Liver (tissue), 3 donors: Measurements from ENCODE around the gene FRMD4A.

ENCODE experiments used
- EGR1 ChIP-seq, 2 donors: IDR thresholded peaks; 2 replicates each; pipeline ENCODE4 v1.6.1; 2016 to 2018; ENCODE audit warnings: antibody characterized with exemption in 2 of 2, low read depth in 2 of 2
- FOXA1 ChIP-seq: IDR thresholded peaks from 2 replicates; pipeline ENCODE4 v1.6.1; 2016; ENCODE audit warnings: antibody characterized with exemption
- HNF4A ChIP-seq, 2 donors: conservative IDR thresholded peaks; 2 replicates each; pipeline ENCODE4 v1.6.1; 2016; ENCODE audit warnings: antibody characterized with exemption in 2 of 2, mild to moderate bottlenecking in 2 of 2
- NR2F2 ChIP-seq: IDR thresholded peaks from 2 replicates; pipeline ENCODE4 v1.6.1; 2016; ENCODE audit warnings: antibody characterized with exemption
- RAD21 ChIP-seq, 2 donors: IDR thresholded peaks; 2 replicates each; pipeline ENCODE4 v1.6.1; 2016; ENCODE audit warnings: antibody characterized with exemption in 2 of 2, mild to moderate bottlenecking in 2 of 2
- SP1 ChIP-seq: IDR thresholded peaks from 2 replicates; pipeline ENCODE4 v1.6.1; 2018; ENCODE audit warnings: antibody characterized with exemption, mild to moderate bottlenecking
- TAF1 ChIP-seq: conservative IDR thresholded peaks from 2 replicates; pipeline ENCODE4 v1.6.1; 2016; ENCODE audit warnings: antibody characterized with exemption, mild to moderate bottlenecking
- YY1 ChIP-seq: IDR thresholded peaks from 2 replicates; pipeline ENCODE4 v1.6.1; 2016; ENCODE audit warnings: antibody characterized with exemption, mild to moderate bottlenecking
- TF ChIP-seq, protein P1 (sequence below): IDR thresholded peaks from 2 replicates; pipeline ENCODE4 v1.6.1; 2016; ENCODE audit warnings: antibody characterized with exemption
- TF ChIP-seq, protein P2 (sequence below): fragments of 150-350 bp; IDR thresholded peaks from 2 replicates; pipeline ENCODE4 v1.5.1; 2017; ENCODE audit warnings: improper control_type of control experiment, low read depth, low read length; ENCODE audit not compliant: missing input control
- TF ChIP-seq, protein P3 (sequence below): IDR thresholded peaks from 2 replicates; pipeline ENCODE4 v1.6.1; 2016; ENCODE audit warnings: antibody characterized with exemption, mild to moderate bottlenecking
- TF ChIP-seq, protein P4 (sequence below): IDR thresholded peaks from 2 replicates; pipeline ENCODE4 v1.6.1; 2016; ENCODE audit warnings: antibody characterized with exemption
- TF ChIP-seq, protein P5 (sequence below): IDR thresholded peaks from 2 replicates; pipeline ENCODE4 v1.6.1; 2016; ENCODE audit warnings: antibody characterized with exemption
- donor health status: healthy.
- donor health status: healthy.

DNA sequence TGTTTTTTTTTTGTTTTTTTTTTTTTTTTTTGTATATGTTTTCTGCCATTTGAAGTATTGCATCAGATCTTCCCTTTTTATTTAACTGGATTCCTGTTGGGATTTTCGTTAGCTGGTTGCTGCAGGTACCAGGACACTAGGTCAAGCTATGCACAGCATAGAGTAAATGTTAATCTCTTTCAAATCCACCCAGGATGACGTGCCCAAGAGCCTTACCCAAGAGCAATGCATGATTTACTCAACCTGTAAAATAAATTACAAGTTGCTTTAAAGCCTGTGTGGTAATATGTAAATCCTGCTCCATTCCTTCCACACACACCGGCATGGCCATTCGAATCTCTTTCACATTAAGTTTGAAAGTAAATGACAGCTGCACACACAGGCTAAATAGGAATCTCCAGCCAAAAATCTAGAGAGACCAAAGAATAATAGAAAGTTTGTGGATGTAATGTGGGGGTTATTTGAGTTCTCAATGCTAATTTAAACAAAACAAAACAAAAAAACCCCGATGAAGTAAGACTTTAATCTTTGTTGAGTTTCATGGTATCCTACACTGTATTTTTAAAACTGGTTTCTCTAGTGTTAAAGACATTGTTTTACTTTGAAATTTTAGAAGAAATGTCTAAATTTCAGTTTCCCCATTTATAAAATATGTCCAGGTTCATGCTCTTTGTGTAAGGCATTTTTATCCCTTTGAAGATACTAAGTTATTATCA lies 167.9 kb downstream of the FRMD4A start:
- TF ChIP-seq SP1 = no peak
- TF ChIP-seq, protein P1, sequence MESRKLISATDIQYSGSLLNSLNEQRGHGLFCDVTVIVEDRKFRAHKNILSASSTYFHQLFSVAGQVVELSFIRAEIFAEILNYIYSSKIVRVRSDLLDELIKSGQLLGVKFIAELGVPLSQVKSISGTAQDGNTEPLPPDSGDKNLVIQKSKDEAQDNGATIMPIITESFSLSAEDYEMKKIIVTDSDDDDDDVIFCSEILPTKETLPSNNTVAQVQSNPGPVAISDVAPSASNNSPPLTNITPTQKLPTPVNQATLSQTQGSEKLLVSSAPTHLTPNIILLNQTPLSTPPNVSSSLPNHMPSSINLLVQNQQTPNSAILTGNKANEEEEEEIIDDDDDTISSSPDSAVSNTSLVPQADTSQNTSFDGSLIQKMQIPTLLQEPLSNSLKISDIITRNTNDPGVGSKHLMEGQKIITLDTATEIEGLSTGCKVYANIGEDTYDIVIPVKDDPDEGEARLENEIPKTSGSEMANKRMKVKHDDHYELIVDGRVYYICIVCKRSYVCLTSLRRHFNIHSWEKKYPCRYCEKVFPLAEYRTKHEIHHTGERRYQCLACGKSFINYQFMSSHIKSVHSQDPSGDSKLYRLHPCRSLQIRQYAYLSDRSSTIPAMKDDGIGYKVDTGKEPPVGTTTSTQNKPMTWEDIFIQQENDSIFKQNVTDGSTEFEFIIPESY = no peak
- TF ChIP-seq, protein P2, sequence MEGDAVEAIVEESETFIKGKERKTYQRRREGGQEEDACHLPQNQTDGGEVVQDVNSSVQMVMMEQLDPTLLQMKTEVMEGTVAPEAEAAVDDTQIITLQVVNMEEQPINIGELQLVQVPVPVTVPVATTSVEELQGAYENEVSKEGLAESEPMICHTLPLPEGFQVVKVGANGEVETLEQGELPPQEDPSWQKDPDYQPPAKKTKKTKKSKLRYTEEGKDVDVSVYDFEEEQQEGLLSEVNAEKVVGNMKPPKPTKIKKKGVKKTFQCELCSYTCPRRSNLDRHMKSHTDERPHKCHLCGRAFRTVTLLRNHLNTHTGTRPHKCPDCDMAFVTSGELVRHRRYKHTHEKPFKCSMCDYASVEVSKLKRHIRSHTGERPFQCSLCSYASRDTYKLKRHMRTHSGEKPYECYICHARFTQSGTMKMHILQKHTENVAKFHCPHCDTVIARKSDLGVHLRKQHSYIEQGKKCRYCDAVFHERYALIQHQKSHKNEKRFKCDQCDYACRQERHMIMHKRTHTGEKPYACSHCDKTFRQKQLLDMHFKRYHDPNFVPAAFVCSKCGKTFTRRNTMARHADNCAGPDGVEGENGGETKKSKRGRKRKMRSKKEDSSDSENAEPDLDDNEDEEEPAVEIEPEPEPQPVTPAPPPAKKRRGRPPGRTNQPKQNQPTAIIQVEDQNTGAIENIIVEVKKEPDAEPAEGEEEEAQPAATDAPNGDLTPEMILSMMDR = no peak
- TF ChIP-seq, protein P3, sequence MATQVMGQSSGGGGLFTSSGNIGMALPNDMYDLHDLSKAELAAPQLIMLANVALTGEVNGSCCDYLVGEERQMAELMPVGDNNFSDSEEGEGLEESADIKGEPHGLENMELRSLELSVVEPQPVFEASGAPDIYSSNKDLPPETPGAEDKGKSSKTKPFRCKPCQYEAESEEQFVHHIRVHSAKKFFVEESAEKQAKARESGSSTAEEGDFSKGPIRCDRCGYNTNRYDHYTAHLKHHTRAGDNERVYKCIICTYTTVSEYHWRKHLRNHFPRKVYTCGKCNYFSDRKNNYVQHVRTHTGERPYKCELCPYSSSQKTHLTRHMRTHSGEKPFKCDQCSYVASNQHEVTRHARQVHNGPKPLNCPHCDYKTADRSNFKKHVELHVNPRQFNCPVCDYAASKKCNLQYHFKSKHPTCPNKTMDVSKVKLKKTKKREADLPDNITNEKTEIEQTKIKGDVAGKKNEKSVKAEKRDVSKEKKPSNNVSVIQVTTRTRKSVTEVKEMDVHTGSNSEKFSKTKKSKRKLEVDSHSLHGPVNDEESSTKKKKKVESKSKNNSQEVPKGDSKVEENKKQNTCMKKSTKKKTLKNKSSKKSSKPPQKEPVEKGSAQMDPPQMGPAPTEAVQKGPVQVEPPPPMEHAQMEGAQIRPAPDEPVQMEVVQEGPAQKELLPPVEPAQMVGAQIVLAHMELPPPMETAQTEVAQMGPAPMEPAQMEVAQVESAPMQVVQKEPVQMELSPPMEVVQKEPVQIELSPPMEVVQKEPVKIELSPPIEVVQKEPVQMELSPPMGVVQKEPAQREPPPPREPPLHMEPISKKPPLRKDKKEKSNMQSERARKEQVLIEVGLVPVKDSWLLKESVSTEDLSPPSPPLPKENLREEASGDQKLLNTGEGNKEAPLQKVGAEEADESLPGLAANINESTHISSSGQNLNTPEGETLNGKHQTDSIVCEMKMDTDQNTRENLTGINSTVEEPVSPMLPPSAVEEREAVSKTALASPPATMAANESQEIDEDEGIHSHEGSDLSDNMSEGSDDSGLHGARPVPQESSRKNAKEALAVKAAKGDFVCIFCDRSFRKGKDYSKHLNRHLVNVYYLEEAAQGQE = no peak
- TF ChIP-seq, protein P4, sequence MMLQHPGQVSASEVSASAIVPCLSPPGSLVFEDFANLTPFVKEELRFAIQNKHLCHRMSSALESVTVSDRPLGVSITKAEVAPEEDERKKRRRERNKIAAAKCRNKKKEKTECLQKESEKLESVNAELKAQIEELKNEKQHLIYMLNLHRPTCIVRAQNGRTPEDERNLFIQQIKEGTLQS = no peak
- TF ChIP-seq RAD21 (IDR thresholded peaks at IDR 0.05) = no peak
- no peak for TF ChIP-seq TAF1
- no peak for TF ChIP-seq HNF4A (conservative IDR thresholded peaks at IDR 0.05)
- no peak for TF ChIP-seq NR2F2
- TF ChIP-seq YY1 = no peak
- TF ChIP-seq FOXA1 = no peak
- TF ChIP-seq EGR1 (IDR thresholded peaks at IDR 0.05; ENCODE audit: low read depth in 2 of 2) = no peak
- TF ChIP-seq, protein P5, sequence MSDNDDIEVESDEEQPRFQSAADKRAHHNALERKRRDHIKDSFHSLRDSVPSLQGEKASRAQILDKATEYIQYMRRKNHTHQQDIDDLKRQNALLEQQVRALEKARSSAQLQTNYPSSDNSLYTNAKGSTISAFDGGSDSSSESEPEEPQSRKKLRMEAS = no peak
